HTR-8/SVneo (cell line): ENCODE data around the gene SLC25A42.

ENCODE experiments used
- DNase-seq: peaks from one replicate; pipeline ENCODE4 v3.0.0; 2011; ENCODE audit warnings: low spot score, mixed read lengths; ENCODE audit not compliant: insufficient read length
- FAIRE-seq: peaks from 2 replicates; lab custom pipeline; 2011; peaks lifted over from hg19 to GRCh38; lab: Jason Lieb, UNC

The SLC25A42 gene

DNA sequence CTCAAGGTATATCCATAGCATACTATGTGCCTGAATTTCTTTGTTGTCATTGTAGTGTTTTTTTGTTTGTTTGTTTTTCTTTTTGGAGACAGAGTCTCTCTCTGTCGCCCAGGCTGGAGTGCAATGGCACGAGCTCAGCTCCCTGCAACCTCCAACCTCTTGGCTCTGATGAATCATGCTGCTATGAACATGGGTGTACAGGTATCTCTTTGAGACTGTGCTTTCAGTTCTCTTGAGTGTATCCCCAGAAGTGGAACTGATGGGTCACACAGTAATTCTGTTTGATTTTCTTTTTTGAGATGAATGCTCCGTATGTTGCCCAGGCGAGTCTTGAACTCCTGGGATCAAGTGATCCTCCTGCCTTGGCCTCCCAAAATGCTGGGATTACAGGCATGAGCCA, 13.7 kb upstream of the SLC25A42 start:
- DNase-seq (no peak), FAIRE-seq (no peak)

- no peak for FAIRE-seq
- DNase-seq, result no peak
Measured at GRCh38 chr19:19050731-19051130, 13.1 kb upstream of the SLC25A42 start.

DNA sequence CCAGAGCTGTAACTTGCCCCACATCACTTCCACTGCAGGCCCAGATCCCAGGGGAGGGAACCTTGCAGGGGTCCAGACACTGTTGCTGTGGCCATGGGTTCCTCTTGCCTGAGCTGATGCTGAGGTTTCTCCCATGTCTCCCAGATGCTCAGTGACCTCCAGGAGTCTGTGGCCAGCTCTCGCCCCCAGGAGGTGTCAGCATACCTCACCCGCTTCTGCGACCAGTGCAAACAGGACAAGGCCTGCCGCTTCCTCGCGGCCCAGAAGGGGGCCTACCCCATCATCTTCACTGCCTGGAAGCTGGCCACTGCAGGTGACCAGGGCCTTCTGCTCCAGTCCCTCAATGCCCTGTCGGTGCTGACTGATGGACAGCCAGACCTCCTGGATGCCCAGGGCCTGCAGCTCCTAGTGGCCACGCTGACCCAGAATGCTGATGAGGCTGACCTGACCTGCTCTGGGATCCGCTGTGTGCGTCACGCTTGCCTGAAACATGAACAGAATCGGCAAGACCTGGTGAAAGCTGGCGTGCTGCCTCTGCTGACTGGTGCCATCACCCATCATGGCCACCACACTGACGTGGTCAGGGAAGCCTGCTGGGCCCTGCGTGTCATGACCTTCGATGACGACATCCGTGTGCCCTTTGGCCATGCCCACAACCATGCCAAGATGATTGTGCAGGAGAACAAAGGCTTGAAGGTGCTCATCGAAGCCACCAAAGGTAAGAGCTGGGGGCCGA, 12.1 kb upstream of the SLC25A42 start:
- DNase-seq (no peak), FAIRE-seq (no peak)

DNA sequence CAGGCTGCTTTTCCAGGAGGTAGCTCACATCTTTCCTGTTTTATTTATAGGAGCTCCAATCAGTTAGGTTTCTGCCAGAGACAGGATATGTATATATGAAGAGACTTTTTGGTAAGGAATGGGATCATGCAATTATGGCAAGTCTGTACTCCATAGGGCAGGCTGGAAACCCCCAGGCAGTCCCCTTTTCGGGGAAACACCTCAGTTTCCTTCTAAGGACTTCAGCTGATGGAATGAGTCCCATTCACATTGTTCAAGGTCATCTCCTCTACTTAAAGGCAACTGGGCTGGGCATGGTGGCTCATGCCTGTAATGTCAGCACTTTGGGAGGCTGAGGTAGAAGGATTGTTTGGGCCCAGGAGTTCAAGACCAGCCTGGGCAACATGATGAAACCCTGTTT, 10.9 kb upstream of the SLC25A42 start:
- no peak for FAIRE-seq
- no peak for DNase-seq

- FAIRE-seq (no peak), DNase-seq (peak; percentile 60)
Measured at GRCh38 chr19:19053508-19054314, 10.1 kb upstream of the SLC25A42 start.

DNA sequence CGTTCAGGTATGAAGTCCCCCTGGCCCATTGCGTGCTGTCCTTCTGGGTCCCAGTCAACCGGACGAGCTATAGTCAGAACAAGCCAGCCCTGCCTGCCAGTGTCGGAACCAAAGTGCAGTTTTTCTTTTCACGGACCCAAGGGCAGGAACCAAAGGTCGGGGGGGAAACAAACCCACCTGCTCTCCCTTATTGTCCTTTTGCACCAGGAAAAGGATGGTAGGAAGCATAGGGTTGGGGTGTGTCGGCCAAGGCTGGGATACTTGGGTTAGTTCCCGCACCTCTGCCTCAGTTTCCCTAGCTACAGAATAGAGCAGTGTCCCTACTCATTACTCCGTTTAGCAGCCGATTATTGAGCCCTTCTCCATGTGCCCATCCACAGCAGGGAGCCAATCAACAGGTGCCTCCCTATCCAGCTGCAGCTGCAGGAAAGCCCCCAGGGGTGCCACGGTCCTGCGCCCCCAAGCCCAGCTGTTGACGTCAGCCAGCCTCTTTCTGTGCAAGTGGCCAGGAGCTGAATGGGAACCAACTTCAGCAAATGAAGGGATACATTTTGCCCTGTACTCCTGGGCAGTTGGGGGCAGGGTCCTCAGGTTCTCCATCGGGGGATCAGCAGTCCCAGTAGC, 9.4 kb upstream of the SLC25A42 start:
- no peak for DNase-seq
- FAIRE-seq, result no peak

- FAIRE-seq, result no peak
- DNase-seq, result no peak
Measured at GRCh38 chr19:19054939-19055440, 8.8 kb upstream of the SLC25A42 start.

- FAIRE-seq, result no peak
- DNase-seq, result no peak
Measured at GRCh38 chr19:19055701-19056100, 8.1 kb upstream of the SLC25A42 start.

DNA sequence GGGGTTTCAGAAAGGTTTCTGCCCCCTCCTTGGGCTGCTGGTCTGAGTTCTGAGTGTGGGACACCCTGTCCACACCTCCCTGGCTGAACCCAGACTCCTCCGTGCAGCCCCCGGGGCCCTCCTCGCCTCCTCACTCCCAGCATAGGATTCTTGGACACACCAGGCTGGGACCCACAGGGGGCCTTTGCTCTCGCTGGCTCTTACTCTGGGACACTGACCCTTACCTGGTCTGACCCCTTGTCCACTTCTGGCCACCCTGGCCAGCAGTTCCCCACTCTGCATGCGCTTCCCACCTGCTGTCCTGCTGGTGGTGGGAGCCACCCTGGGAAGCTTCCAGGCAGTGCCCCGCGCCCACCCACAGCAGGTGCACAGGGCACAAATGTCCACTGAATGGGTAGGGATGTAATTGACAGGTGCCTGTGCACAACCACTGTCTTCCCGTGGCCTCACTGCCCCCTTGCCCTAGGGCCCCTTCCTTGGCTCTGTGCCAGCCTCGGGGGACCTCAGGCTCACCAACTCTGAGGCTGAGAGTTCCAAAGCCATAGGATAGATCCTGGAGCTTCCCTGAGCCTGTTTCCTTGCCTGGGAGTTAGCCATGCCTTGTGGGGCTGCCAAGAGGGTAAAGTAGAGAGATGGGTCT, 7.0 kb upstream of the SLC25A42 start:
- DNase-seq (no peak), FAIRE-seq (no peak)

- no peak for FAIRE-seq
- DNase-seq, result no peak
Measured at GRCh38 chr19:19057317-19057716, 6.5 kb upstream of the SLC25A42 start.

DNA sequence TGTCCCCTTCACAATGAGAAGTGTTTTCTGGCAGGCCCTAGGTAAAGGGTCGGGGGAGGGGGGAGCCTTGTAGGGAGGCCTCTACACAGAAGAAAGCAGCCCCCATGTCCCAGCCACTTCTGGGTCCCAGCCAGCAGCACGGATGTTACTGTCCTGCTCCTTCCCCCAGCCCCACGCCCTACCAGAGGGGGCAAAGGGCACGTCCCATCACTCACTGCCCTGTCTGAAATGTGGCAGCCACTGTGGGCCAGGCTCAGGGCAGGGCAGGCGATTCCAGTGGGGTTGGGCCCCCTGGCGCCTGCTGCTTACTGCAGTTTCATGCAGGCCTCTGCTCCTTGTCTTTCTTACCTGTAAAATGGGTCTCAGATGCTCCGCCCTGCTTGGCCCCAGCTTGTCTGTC, 6.1 kb upstream of the SLC25A42 start:
- FAIRE-seq (no peak), DNase-seq (no peak)

- no peak for DNase-seq
- FAIRE-seq, result peak; percentile 9
Measured at GRCh38 chr19:19059018-19059836, 4.6 kb upstream of the SLC25A42 start.

DNA sequence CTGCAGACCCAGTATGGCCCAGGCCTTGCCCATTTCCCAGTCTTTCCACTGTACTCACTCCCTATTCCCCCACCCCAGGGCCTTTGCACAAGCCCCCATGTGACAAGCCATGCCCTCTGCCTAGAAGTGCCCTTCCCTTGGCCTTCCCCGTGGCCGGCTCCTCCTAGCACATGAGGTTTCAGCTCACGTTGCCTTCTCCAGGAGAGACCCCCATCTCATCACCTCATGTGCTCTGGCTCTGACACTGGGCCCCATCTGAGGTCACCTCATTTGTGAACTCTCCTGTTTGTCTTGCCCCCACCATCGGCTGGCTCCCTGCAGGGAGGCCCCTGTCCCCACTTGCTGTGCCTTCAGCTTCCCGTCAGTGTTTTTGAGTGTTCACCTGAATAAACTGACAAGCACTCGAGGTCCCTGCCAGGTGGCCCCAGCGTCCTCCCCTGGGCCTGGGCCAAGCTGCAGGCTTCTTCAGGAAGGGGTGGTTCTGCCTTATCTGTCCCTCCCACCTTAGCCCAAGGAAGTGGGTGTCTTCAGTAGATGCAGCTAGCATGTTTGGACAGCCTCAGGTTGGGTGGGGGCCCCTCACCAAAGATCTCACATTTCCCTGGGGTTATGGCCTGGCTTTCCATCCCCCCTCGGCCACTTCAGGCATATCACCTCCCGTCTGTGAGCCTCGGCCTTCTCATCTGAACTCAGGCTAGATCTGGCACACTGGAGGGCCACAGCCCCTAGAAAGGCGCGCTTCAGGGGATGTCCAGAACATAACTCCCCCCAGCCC, 3.8 kb upstream of the SLC25A42 start:
- DNase-seq (no peak), FAIRE-seq (no peak)

DNA sequence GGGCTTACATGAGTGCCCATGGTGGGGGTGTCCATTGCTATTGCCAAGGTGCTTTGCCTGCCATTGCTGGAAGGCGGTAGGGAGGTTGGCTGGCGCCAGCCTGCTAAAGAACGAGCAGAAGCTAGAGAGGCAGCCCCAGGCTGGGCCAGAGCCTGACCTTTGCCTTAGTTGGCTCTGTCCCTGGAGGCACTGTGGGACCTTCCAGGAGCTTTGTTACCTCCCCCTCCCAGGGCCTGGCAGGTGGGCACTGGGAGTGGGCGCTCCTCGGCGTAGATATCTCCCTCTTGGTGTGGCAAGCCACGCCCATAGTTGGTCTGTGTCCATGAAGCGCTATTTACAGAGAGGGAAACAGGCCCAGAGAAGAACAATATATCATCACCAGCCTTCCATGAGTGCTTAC, 2.3 kb upstream of the SLC25A42 start:
- no peak for DNase-seq
- FAIRE-seq, result no peak

DNA sequence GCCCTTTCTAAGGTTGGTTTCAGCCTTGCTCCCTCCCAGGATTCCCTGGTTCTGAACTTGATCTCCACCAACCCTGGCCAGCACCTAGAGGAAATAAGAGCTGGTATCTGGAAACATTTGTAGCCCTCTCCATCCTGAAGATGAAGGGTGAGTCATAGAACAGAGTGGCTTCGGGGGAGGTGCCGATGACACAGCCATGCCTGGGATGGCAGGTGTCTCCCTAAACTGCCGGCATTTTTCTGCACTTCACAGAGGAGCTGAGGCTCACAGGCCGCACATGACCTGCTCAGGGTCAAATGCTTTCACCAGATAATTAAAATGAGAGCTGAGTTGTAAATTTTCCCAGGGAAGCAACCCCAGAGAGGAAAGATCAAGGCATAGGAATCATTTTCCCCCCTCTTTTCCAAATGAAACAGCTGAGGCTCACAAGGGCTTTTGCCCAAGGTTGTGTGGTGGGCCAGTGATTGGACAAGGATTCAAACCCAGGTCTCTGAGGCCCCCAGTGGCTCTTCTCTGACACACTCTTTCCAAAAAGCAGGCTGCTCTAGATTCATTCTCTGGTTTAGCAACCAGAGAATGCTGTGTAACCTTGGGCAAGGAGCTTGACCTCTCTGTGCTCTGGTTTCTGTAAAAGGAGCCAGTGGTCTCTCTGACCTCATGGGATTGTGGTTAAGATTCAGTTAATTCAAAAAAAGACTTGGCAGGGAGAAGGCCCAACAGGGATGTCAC, 1.2 kb upstream of the SLC25A42 start:
- DNase-seq (peak; percentile 61), FAIRE-seq (no peak)

- DNase-seq, result peak; percentile 67
- no peak for FAIRE-seq
Measured at GRCh38 chr19:19064098-19064722, 416 bp downstream of the SLC25A42 start.

GRCh38 chr19:19064811-19065745, 1.3 kb downstream of the SLC25A42 start:
- FAIRE-seq, result no peak
- no peak for DNase-seq
